Activated CD8-positive, alpha-beta memory T cell treated with anti-CD3 and anti-CD28 coated beads, Interleukin-2, amount 50 U/mL, for 4 hours (primary cell): Measurements from ENCODE around the gene SCUBE1.

ENCODE experiments used
- DNase-seq: peaks from one replicate; pipeline ENCODE4 v3.0.0-alpha.2; 2020

The SCUBE1 gene

GRCh38 chr22:43210631-43211515, 132.3 kb downstream of the SCUBE1 start:
- DNase-seq, result no peak

DNA sequence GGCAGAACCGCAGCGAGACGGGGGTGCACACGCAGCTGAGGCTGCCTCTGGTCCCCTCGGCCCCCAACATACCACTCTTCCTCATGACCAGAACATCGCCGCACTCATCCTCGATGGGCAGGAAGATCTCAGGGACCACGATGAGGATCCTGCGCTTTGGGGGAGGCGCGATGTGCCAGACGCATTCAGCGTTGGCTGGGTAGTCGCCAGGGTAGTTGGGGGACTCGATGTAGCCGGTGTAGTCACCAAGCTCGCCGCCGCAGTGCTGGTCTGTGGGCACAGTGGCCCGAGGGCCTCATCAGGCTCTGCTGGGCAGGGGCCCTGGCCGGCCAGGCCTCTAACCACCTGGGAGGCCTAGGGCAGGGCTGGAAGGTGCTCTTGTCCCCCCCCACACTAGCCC, 133.2 kb downstream of the SCUBE1 start:
- no peak for DNase-seq

DNA sequence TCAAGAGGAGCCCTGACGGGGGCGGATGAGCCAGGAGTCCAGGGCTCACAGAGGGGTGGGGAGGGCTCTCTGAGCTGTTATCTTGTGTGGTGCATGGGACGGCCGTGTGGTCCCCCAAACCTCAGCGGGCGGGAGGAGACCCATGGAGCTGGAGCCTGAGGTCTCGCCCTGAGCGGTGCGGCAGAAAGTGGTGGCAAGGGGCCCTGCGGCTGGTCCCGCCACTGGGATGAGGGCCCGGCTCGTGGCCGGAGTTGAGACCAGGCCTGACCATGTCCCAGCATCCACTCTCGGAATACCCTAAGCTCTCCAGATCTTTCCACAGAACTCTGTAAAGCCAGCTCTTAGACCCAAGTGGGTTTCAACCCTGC, 133.7 kb downstream of the SCUBE1 start:
- DNase-seq, result no peak

- DNase-seq, result no peak
Measured at GRCh38 chr22:43208703-43209522, 134.3 kb downstream of the SCUBE1 start.

DNA sequence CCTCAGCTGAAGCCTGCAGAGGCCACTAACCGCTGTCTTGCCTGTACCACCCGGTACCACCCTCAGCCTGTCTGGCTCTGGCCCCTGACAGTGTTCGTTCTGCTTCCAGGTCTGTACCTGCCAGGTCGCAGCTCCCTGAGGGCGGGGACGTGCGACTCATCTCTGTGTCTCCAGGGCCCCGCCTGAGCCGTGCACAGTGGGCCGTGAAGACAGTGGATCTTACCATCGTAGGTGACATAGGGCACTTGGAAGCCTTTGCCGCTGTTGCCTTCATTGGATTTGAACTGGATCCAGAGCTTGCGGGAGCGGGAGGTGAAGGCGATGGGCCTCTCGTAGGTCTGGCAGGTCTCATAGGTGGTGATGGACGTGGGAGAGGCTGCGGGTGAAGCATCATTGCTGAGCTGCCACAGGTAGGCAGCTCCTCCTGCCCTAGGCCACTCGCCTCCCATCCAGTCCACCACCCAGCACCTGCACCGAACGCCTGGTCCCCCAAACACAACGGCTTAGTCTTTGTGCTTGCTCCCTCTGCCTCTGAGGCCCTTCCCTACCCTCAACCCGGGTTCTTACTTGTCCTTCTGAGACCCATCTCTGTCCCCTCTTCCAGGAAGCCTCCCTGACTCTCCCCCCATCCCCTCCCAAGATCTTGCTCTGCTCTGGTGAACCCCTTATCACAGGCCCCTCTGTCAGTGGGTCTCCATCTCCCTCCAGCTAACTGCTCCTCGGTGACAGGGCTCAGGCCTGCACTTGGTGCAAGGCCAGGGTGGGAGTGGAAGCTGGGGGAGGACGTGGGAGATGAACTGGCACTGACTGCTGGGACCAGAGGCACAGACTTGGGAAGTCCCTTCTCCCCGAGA, 135.1 kb downstream of the SCUBE1 start:
- no peak for DNase-seq

- no peak for DNase-seq
Measured at GRCh38 chr22:43207386-43207785, 135.8 kb downstream of the SCUBE1 start.

DNA sequence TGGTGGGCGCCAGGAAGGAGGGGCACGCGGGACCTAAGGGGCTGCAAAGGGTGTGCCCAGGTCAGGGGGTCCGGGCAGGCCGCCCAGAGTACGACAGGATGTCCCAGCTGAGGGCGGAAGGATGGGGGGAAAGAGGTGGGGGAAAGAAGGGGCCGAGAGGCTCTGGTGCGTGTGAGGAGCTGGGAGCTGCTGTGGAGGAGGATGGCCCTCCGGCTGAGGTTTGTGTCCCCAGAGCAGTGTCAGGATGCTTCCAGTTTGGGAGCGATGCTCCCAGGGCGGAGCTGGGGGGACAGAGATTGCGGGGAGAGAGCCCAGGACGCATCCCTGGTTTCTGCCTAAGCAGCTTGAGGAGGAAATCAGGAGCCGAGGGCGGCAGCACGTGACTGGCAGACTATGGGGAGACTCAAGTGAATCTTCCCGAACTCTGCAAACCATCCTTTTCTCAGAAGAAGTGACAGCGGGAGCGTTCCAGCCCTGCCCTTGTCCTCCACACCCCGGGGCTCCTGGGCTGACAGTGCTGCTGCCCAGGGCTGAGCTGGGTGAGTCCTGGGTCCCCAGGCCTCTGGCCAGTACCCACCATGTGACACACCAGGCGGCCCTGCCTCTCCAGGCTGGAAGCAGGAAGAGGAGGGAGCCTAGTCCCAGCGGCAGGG, 136.5 kb downstream of the SCUBE1 start:
- no peak for DNase-seq

DNA sequence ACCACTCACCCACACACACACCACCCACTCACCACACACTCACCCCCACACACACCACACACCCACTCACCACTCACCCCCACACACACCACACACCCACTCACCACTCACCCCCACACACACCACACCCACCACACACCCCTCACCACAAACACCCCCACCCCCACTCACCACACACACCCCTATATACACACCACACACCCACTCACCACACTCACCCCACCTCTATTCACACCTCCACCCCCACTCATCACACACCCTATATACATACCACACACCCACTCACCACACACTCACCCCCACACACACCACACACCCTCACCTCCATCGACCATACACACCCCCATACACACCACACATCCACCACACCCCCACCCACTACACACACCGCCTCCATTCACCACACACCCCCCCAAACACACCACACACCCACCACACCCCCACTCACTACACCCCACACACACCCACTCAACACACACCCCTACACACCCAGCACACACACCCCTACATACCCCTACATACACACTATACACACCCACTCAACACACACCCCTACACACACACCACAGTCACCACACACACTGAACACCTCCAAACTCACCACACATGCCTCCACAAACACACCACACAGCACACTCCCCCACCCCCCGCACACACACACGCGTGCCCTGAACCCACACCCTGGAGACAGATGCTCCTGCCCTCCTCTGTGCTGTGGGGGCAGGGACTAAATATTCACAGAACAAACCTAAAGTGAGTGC, 137.2 kb downstream of the SCUBE1 start:
- no peak for DNase-seq

DNA sequence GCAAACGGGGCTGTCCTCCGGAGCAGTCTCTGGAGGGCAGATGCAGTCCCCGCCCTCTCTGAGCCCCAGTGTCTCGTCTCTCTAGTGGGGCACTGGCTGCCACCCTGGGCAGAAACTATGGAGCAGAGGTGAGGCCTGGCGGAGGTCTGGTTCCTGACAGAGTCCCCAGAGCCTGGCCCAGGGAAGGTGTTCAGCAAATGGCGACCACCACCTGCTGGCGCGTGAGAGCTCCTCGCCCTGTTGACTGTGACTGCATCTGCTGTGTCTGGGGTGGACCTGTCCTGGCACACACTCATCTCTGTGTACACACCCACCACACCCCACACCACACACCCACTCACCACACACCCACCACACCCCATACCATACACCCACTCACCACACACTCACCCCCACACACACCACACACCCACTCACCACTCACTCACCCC, 137.9 kb downstream of the SCUBE1 start:
- DNase-seq, result no peak

GRCh38 chr22:43203471-43203981, 139.6 kb downstream of the SCUBE1 start:
- no peak for DNase-seq

GRCh38 chr22:43202756-43203410, 140.3 kb downstream of the SCUBE1 start:
- DNase-seq, result no peak

GRCh38 chr22:43202326-43202725, 140.8 kb downstream of the SCUBE1 start:
- no peak for DNase-seq

DNA sequence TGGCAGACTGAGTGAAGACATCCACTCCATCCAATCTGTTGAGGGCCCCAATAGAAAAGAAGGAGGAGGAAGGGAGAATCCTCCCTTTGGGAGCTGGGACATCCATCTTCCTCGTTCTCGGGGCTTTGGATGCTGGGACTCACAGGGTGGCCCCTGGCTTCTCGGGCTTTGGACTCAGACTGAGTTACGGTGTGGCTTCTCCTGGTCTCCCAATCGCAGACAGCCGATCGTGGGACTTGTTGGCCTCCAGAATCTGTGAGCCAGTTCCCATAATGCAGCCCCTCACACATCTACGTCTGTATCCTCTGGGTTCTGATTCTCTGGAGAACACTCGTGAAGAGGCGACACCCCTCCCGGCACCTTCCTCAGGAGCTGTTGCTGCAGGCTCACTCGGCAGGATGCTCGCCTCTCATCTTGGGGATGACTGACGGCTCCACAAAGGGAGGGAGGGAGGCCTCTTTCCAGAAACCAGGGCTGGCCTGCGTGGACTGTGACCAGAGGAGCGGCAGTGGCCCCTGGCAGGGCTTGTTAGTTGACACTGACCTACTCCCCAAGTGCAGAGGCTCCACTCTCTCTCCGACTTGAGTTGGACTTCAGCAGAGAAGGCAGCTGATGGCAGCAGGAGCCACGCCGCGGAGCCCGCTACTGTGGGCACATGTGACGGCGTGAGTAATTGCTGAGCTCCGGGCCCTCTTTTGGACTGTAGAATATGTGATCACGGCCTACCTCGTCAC, 141.5 kb downstream of the SCUBE1 start:
- no peak for DNase-seq

DNA sequence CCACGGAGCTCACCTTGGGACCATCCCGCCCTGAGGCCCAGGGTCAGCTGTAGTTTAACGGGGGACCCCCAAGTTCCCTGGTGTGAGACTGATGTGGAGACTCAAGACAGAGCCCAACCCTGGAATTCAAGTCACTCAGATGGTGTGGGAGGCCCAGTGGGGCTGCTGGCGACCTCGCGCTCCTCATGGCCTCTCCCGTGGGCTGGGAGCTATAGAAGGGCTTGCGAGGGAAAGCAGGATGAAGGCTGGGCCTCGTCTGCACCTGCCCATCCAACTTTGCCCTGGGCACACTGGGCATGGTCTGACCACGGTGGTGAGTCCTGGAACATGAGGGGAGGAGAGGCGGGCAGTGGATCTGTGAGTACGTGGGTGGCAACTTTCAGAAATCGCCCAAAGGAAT, 142.6 kb downstream of the SCUBE1 start:
- DNase-seq, result no peak

GRCh38 chr22:43200031-43200430, 143.1 kb downstream of the SCUBE1 start:
- DNase-seq, result no peak

DNA sequence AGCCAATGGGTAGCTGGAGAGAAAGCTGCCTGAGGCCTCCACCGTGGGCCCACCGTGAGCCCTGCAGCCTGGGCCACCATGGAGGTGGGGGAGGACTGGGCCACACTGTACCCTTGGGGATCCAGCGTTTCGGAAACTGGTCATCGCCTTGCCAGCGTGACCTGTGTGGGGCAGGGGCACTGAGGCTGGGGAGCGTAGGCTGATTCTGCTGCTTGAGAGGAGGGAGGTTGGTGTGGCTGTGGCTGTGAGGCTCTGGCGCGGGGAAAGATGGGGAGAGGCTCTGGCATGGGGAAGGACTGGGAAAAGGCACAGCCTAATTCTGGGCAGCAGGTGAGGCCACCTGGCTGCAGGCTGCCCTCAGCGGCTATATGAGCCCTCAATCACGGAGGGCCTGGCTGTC, 143.6 kb downstream of the SCUBE1 start:
- no peak for DNase-seq

- DNase-seq, result no peak
Measured at GRCh38 chr22:43198936-43199335, 144.2 kb downstream of the SCUBE1 start.

DNA sequence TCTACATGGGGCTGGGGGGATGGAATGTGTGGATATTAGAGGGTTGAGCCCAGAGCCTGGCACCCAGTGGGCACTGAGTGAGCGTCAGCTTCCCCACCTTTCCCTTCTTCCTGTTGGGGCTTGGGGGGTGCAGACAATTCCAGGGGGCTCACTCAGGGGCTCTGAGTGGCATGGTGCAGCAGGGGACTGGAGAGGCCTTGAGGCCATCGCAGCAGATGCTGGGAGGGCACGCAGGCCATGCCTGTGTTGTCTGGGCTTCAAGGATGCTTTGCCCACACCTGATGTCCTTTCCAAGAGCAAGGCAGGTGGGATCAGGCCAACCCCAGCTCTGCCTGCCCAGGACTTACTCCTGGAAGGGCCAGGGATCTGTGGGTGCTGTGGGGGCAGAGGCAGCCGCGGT, 145.0 kb downstream of the SCUBE1 start:
- DNase-seq, result no peak

DNA sequence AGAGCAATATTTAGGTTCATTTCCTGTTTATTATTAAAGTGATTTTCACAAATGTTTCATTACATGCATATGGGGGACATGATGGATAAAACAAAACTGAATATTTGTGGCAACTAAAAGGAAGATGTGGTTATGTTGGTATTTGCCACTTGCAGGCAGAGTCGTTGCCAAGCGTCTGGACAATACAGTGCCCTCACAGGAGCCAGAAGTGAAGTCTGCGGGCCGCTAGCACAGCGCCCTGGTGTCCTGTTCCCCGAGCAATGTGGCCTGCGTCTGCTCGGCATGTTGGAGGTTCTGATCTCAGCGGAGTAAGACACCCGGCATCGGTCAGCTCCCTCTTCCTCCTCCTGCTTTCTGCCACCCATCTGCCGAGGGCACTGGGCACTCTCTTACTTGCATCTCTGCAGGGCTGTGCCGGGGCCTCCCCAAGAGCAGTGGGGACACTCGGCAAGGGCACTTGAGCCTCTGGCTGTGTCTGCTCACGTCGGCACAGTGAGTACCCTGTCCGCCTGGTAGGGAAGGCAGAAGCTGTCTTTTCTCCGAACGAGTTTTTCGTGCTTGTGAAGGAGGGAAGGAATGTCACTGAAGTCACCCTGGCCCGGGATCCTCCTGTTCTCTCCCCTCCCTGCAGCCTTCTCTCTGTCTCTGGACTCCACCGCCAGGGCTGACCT, 145.8 kb downstream of the SCUBE1 start:
- DNase-seq, result no peak

GRCh38 chr22:43191831-43192230, 151.3 kb downstream of the SCUBE1 start:
- DNase-seq, result no peak
